SKM-1 (cell line): ENCODE data around the gene JPH3.
A peak's percentile ranks its signal among the peaks of the same experiment; 100 is the strongest.

Experiments used
- DNase-seq: peaks from one replicate; lab custom pipeline; 2025; ENCODE audit not compliant: unreplicated experiment; lab: John Stamatoyannopoulos, UW

The JPH3 gene

DNA sequence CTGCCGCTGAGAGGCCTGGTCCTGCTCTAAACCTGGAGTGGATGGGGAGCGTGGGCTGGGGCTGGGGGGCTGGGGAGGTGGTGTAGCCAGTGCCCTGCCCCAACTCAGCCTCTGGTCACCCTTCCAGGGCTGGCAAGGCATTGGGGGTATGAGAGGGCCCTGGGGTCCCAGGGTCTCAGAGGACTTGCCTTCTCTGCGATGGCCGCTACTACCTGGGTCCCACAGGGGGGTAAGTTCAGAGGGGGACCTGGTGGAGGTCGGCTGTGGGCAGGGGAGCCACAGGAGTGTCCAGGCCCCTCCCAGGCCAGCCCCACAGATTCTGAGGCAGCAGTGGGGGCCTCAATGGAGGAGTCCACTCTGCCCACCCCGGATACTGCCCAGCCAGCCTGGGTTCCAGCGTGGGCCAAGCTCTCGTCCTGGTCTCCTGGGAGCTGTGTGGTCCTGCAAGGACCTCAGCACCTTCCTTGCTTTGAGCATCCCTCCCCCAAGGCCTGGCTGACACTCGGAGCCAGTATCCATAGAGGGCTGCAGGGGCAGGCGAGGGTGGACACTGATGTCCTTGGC is 20.5 kb downstream of the JPH3 start:
- DNase-seq, result no peak

DNA sequence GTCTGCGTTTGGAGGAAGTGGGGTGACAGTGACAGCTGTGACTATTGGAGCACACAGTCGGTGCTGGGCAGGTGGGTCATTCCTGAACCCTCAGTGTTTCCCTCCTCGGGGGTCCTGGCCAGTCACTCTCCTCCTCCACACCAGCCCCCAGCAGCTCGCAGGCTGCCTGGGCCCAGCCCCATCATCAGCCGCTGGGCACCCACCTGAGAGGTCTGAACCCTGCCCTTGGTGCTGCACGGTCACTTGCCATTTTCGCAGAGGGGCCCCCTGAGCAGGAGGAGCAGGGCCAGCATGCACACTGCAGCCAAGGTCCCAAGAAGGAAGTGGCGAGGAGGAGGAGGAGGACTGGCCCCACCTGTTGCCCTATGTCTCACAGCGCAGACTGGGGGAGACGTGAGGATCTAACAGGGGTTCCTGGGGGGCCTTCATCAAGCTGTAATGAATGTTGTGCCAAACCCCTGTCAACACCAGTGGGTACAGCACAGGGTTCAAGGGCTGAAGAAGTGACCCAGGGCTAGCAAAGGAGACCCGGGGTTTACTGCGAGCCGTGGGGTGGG is 23.0 kb downstream of the JPH3 start:
- DNase-seq, result no peak

DNA sequence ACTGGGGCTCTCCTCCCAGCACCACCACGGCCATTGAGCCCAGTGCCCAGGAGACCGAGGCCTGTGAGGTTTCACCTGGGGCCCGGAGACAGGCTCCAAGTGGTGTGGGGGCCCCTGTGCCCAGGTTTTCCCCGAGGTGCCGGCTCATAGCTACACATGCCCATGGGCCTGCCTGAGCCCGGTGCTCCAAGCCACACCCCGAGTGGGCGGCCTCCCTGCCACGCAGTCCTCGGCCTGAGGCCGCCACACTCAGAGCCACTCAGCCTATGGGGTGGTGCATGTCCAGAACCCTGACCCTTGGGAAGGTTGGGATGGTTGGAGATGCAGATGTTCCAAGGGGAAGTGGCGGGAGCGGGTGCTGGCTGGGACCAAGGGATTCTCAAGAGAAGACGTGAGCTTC is 24.1 kb downstream of the JPH3 start:
- no peak for DNase-seq

DNA sequence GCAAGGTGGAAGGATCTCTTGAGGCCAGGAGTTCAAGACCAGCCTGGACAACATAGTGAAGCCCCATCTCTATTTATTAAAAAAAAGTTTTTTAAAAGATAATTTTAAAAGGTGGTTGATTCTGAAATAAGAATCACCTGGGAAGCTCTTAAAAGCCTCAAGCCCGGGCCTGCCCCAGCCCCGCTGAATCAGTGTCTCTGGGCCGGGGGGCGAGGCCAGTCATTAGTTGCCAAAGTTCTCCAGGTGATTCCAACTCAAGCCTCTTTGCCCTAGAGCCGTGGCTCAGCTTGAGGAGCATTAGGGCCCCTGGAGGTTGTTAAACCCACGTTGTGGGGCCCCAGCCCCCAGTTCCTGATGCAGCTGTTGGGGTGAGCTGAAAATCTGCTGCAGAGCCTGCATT is 24.6 kb downstream of the JPH3 start:
- DNase-seq, result no peak

DNA sequence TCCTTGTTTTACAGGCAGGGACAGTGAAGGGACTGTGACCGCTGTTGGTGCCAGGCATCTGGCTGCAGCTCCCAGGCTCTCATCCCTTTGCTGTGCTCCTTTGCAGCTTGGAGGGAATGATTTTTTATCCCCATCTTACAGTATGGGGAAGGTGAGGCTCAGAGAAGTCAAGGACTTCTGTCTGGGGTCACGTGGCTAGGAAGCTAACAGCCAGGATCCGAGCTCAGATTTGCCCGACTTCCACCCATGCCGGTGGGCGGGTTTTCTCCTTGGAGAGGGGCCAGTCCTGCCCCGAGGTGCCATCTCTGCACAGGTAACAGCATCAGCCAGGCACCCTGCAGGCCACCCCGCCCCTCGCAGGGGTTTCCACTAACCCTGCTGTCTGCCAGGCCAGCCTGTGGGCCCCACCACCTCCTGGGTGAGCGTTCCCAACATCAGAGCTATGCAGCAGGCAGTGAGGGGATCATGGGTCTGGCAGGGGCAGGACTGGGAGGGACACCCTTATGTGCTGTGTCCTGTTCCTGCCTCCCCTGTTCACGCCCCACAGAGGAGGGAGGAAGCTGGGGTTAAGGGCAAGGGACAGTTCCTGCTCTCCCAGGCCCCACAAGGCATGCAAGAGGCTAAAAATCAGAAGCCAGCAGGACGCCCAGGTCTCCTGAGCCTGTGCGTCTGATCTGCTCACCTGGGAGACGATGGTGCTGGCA is 25.4 kb downstream of the JPH3 start:
- DNase-seq, result no peak

DNA sequence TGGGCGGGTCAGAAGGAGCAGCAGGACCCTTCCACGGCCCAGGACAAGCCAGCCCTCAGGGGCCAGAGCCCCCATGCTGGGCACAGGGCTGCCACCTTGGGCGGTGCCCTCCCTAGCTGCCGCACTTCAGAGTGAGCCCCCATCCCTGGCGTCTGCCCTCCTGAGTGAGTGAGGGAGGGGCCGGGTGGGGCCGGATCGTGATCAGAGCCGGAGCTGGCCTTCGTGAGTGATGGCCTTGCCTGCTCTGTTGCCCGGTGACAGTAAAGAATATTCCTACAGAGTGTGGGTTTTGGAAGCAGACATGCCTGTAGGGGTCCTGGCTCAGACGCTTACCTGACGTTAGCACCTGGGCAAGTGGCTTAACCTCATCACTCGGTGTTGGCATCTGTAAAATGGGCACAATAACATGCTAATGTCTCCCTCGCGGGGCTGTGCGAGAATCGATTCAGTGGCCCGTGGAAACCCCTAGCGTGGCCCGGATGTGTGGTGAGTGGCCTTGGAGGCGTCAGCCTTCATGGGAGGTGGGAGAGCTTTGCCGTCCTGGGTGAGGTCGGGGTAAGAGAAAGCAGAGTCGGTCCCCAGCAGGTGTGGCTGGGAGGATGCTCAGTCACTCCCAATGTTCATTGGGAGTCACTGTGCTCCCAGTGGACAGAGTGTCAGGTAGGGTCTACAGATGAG is 26.1 kb downstream of the JPH3 start:
- DNase-seq, result no peak

DNA sequence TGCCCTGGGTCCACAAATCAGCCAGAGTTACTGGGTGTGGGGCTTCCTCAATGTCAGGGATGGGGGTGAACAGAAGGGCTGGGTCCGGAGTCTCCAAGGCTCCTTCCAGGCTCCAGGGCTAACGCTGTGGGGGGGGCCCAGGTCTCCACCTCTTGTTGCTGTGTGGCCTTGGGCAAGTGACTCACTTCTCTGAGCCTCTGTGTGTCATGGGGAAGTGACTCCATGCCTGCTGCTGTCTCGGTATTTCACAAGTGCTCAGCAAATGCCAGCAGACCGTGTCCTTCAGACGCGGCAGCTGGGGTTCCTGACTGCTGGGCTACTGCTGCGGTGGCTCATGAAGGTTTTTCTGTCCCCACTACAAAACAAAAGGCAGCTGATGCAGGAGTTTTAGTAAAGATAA is 26.6 kb downstream of the JPH3 start:
- DNase-seq, result no peak

DNA sequence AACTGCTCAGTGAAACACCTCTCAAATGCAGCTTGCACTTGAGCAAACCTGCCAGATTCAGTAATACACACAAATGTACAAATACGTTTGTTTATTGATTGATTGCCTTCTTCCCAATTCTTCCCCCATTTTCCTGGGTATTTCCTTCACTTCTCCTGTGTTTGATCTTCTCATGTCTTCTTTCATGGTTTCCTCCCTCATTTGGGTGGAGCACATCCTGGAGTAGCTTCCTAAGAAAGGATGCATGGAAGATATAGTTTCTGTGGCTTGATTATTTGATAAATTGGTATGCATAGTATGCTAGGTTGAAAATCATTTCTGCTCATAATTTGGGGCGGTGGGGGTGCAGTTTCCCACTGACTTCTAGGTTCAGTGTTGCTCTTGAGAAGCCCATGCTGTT is 28.8 kb downstream of the JPH3 start:
- DNase-seq, result no peak

DNA sequence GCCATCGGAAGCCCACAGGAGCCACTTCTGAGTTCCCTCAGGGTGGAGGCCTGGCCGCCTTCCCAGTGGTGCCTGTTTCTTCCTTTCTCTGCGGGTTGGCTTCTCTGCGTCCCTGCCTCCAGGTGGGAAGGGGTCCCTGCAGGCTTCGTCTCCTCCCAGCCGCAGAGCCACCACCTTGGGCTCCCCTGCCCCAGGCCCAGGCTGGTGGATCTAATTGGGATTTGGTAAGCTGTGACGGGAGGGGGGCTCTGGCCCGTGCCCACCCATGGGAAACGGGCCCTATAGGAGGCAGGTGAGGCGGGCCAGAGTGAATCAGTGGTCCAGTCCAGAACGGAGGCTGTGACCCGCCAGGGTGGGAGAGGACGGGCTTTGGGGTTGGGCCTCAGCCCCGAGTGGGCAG is 32.1 kb downstream of the JPH3 start:
- DNase-seq, result no peak

DNA sequence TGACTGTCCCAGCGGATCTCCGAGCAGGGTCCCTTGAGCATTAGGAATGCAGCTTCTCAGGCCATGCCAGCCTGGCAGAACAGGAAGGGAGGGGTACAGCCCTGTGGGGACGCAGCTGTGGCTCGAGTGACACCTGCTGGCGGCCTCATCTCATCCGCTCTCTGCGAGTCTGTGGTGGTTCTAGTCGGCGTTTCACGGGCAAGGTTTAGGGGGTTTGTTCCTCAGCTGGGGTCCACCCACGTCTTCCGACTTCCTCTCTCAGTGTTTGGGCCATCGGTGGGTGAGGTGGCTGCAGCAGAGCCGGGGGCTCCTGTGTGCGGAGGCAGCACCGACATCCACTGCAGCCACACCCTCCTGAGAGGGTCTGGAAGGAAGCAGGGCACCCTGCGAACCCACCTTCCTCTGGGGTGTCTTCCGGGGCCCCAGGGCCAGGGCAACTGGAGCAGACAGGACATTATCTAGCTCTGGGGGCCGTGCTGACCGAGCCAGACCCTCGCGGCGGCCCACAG is 33.3 kb downstream of the JPH3 start:
- DNase-seq, result peak; percentile 17

DNA sequence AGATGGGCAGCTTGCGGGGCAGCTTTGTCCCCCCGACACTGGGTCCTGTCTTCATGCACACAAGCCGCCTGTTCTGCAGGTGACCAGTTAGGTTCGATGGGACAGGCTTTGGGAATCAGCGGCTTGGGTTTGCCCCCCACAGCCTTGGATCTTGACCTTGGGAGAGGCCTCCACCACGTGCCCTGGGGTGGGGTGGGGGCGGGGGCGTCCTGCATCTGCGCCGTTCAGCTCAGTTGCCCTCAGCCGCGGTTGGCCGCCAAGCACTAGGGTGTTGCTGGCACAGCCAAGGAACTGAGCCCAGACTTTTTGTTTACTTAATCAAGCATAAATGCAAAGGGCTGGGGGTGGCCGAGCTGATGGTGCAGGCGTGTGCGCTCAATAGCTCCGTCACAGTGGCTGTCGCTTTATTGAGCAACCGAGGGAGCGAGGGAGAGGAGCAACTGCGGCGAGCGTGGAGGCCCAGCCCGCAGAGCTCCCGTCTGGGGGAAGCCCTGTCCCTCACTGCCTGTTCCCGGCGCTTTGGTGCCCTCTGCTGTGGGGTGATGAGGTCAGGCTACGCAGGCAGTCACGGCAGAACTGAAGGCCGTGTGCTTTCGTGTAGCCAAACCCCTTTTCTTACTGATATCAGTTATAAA is 33.9 kb downstream of the JPH3 start:
- DNase-seq, result peak; percentile 82

DNA sequence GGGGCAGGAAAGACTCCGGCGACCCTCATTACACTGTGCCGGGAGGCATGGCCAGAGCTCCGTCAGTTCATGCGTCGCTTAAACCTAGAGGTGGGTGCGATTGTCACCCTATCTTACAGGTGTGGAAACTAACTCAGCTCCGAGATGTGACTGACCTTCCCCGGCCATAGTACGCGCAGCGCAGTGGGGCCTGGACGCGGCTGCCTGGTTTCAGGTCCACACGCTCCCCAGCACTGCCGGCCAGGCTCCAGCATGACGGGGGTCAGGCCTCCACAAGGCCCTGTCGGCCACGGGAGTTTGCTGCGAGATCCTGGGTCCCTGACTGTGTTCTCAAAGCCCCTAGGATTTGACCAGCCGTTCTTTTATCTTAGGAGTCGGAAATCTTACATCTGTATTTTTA is 34.4 kb downstream of the JPH3 start:
- no peak for DNase-seq

DNA sequence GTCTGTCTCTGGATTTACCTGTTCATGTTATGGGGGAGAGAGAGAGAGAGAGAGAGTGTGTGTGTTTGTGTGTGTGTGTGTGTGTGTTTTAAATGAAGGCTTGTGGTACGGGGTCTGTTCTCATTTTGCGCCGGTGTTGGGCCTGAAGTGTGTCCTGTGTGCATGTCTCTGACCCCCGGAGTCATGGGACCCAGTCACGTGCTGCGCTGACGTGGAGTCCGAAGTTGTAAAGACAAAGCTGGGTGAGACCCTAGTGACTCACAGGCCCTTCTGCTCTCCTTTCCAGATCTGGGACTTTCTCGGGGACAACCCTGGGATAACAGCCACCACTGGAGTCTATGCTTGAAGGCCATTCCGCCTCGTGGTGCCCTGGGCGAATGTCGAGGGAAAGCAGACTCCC is 35.0 kb downstream of the JPH3 start:
- DNase-seq, result no peak

DNA sequence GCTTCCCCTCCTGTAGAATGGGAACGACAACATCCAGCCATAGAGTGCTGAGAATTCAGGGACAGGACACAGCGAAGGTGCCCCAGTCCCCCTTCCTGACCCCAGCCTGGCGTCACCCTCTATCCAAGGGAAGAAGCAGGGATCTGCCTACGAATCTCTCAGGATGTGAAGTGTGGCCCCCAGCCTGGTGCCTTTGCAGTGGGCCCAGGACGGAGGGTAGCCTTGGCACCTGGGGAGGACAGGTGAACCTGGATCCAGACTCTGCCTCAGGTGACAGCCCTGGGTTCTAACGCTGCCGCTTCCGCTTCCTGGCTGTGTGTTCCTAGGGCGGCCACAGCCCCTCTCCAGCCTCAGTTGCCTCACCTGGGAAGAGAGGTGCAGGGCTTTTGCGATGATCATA is 36.4 kb downstream of the JPH3 start:
- no peak for DNase-seq

DNA sequence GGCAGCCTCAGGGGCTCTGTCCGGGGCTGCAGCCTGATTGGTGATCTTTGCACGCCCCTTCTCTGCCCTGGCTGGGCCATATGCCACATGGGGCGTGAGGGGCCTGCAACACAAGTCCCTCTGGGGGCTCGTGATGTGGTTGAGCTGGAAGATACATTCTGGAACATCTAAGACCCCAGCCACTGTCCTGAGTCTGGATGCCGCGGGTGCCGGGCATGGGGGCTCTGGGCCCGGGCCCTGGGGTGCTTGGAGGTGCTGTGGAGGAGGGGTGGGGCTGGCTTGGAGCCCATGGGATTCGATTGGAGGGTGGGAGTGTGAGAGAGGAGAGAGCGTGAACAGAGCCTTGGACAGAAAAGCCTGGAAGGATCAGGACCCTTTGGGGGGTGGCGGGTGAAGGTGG is 39.4 kb downstream of the JPH3 start:
- no peak for DNase-seq

DNA sequence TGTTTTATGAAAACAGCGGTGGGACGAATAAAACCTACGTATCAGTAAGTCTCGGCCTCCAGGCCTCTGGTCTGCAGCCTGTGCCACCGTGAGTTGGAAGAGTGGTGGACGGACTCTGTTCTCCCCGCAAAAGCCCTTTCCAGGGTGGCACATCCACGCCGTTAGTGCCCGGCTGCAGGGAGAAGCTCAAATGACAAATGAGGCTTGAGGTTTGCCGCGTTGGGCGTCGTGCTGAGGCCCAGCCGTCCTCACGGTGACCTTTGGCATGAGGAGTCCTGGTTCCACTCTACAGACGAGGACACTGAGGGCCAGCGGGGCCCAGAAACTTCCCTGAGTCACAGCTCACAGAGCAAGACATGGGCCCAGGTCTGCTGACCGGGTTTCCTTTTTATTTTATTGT is 40.2 kb downstream of the JPH3 start:
- DNase-seq, result no peak

DNA sequence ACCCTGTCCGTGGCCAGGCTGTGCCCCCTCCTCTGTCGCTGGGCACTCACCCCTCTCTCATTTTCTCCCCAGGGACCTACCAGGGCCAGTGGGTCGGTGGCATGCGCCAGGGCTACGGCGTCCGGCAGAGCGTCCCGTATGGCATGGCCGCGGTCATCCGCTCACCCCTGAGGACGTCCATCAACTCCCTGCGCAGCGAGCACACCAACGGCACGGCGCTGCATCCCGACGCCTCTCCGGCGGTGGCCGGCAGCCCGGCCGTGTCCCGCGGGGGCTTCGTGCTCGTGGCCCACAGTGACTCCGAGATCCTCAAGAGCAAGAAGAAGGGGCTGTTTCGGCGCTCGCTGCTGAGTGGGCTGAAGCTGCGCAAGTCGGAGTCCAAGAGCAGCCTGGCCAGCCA is 41.9 kb downstream of the JPH3 start:
- no peak for DNase-seq

DNA sequence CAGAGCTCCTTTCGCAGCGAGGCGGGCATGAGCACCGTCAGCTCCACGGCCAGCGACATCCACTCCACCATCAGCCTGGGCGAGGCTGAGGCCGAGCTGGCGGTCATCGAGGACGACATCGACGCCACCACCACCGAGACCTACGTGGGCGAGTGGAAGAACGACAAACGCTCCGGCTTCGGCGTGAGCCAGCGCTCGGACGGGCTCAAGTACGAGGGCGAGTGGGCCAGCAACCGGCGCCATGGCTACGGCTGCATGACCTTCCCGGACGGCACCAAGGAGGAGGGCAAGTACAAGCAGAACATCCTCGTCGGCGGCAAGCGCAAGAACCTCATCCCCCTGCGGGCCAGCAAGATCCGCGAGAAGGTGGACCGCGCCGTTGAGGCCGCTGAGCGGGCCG is 42.3 kb downstream of the JPH3 start:
- DNase-seq, result no peak

DNA sequence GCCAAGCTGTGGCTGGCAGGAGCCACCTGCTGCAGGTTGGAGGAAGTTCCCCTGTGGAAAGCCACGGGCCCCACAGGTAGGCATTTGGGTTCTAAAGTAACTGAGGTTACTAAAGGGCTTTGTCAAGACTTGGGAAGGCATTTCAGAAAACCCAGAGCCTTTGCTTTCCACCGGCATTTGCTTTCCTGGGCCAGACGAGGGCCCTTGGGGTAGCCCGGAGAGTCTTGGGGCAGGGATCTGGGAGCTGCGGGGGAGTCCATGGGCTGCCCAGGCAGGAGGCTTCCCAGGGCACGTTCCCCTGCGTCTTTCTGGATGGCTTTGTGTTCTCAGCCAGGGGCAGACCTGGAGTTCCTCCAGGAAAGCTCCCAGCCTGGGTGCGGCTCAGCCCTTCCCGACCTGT is 43.5 kb downstream of the JPH3 start:
- DNase-seq, result no peak

DNA sequence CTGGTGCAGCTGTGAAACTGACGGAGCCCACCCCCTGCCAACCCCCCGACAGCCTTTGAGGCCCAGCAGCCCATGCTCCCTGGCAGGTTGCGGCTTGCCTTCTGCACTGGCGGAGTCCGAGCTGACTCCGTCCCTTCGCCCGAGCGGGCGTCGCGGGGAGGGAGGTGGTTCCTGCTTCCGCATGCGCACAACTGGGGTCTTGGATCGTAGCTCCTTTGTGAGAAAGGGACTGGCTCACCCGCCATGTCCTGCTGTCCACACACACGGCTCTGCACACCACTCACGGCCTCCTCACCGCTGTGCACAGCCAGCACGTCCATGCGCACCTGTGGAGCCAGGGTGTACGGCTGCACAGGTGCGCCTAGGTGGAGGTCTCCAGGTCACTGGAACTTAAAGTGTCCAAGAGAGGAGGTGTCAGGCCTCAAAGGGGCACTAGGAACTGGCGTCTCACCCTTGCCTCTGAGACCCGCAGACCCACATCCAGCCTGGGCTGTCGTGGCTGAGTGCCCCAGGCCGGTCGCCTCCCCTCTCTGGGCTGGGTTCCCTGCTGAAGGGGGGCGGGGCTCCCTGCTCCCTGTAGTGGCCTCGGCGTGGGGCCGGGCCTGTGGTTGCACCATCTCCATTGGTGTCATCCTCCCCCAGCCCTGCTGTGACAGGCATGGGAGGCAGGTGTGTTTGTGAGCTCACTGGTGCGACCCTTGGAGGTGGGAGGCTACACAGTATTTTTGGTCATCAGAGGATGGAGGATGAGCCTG is 45.3 kb downstream of the JPH3 start:
- DNase-seq, result no peak

DNA sequence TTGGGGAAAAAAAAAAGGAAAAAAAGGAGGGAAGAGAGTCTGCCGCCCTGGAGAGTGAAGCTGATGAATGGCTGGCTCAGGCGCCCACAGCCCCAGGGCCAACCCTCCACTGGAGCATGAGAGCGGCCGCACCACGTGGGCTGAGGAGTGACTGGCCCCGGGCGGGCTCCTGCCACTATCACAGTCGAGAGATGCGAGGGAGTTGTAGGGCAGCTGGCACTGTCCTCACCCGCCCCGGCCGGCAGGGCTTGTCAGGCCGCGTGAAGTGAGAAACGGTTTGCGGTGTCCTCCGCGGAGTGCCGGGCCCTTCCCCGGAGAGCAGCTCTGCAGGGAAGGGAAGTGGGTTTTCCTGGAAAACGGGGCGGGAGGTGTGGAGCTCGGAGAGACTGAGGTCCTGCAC is 45.9 kb downstream of the JPH3 start:
- DNase-seq, result no peak
